Osteocyte (in vitro differentiated cells): ENCODE results near the gene LIN28B. TPM values are rescaled to one million over a fixed set of nuclear protein-coding genes. Genes with fewer than 3 reads are reported as not detected.

Source experiments
- DNase-seq: peaks from one replicate; pipeline ENCODE4 v3.0.0; 2021; ENCODE audit warnings: mixed read lengths; ENCODE audit not compliant: unreplicated experiment; ENCODE audit errors: extremely low spot score
- H3K27ac Mint-ChIP-seq: one replicate; pipeline ENCODE4 v1.8.0; 2021; ENCODE audit warnings: mild to moderate bottlenecking, mixed read lengths; ENCODE audit not compliant: unreplicated experiment
- H3K27me3 Mint-ChIP-seq: one replicate; pipeline ENCODE4 v1.8.0; 2021; ENCODE audit warnings: mixed read lengths; ENCODE audit not compliant: unreplicated experiment
- H3K36me3 Mint-ChIP-seq: one replicate; pipeline ENCODE4 v1.8.0; 2021; ENCODE audit warnings: mixed read lengths; ENCODE audit not compliant: unreplicated experiment
- H3K4me1 Mint-ChIP-seq: one replicate; pipeline ENCODE4 v1.8.0; 2021; ENCODE audit warnings: mixed read lengths; ENCODE audit not compliant: unreplicated experiment
- H3K4me3 Mint-ChIP-seq: one replicate; pipeline ENCODE4 v1.8.0; 2021; ENCODE audit warnings: mild to moderate bottlenecking, moderate library complexity, mixed read lengths; ENCODE audit not compliant: unreplicated experiment
- H3K9me3 Mint-ChIP-seq: one replicate; pipeline ENCODE4 v1.8.0; 2021; ENCODE audit warnings: mixed read lengths; ENCODE audit not compliant: unreplicated experiment
- CTCF ChIP-seq: fragments of 200-600 bp; sonication (generic); IDR thresholded peaks from 2 replicates; pipeline ENCODE4 v1.5.0; 2021; ENCODE audit warnings: antibody characterized with exemption, mild to moderate bottlenecking, moderate library complexity
- total RNA-seq: library from RNA; stranded (reverse); gene quantifications from 2 replicates; pipeline ENCODE4 v1.2.1, GENCODE V29; 2021

The LIN28B gene
- total RNA-seq, 1 donor from 2014 or later: not detected

GRCh38 chr6:104969108-104969507 is 12.2 kb downstream of the LIN28B start:
- no peak overlapping the region for H3K4me3 Mint-ChIP-seq
- no peaks in the 10 kb centered on the region for H3K36me3 Mint-ChIP-seq
- no peak overlapping the region for H3K27ac Mint-ChIP-seq
- H3K4me1 Mint-ChIP-seq: no peaks in the 10 kb centered on the region
- no peak for TF ChIP-seq CTCF
- no peak for DNase-seq
- no peaks in the 10 kb centered on the region for H3K9me3 Mint-ChIP-seq
- peaks cover 5% of the 10 kb centered on the region for H3K27me3 Mint-ChIP-seq

GRCh38 chr6:104969785-104970581 is 13.1 kb downstream of the LIN28B start:
- TF ChIP-seq CTCF: no peak
- Mint-ChIP-seq H3K27ac (no peak overlapping the region), H3K4me3 (no peak overlapping the region), H3K9me3 (no peaks in the 10 kb centered on the region), H3K27me3 (no peaks in the 10 kb centered on the region), H3K36me3 (no peaks in the 10 kb centered on the region), H3K4me1 (no peaks in the 10 kb centered on the region)
- no peak for DNase-seq

- no peaks in the 10 kb centered on the region for H3K4me1 Mint-ChIP-seq
- H3K36me3 Mint-ChIP-seq: no peaks in the 10 kb centered on the region
- H3K27me3 Mint-ChIP-seq: peaks cover 3% of the 10 kb centered on the region
- H3K27ac Mint-ChIP-seq: no peak overlapping the region
- H3K9me3 Mint-ChIP-seq: no peaks in the 10 kb centered on the region
- no peak overlapping the region for H3K4me3 Mint-ChIP-seq
- no peak for DNase-seq
- TF ChIP-seq CTCF: no peak
Observed at GRCh38 chr6:104973404-104973803, 16.5 kb downstream of the LIN28B start.

GRCh38 chr6:104983296-104983695 is 26.4 kb downstream of the LIN28B start:
- H3K36me3 Mint-ChIP-seq: no peaks in the 10 kb centered on the region
- no peaks in the 10 kb centered on the region for H3K9me3 Mint-ChIP-seq

More at GRCh38 chr6:104983296-104983695, 26.4 kb downstream of the LIN28B start:
- Mint-ChIP-seq H3K27ac (no peak overlapping the region), H3K4me1 (no peaks in the 10 kb centered on the region), H3K4me3 (no peak overlapping the region), H3K27me3 (peaks cover 16% of the 10 kb centered on the region)
- TF ChIP-seq CTCF: no peak
- DNase-seq: no peak
